GM21529 (cell line): ENCODE results near the gene AKT3.
"Not testable (repeated sequence)": the region's sequence is repeated elsewhere in the genome, so short reads cannot be mapped to it uniquely, and the experiment has no call there.

ENCODE experiments used
- ATAC-seq: cut with Tn5 transposase; IDR thresholded peaks from one replicate; pipeline ENCODE4 v1.9.1; 2021; ENCODE audit not compliant: unreplicated experiment

AKT3 gene

GRCh38 chr1:243712941-243713340, 137.1 kb downstream of the AKT3 start:
- no peak for ATAC-seq

DNA sequence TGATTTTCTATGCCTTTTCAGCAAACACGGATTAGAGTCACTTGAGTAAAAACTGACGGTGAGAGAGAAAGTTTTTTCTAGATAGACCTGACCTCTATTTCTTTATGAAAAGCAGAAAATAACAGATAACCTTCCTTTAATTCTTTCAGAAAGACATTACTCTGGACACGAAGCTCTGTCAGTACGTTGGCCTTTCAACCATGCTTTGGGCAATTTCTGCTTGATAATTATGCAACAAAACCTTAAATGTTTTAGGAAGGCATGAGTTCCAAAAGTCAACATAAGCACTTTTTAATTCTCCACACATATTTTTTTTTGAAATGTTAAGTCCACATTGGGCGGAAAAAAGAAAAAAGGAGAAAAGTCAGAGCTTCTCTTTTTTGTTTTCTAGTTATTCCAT, 137.8 kb downstream of the AKT3 start:
- no peak for ATAC-seq

DNA sequence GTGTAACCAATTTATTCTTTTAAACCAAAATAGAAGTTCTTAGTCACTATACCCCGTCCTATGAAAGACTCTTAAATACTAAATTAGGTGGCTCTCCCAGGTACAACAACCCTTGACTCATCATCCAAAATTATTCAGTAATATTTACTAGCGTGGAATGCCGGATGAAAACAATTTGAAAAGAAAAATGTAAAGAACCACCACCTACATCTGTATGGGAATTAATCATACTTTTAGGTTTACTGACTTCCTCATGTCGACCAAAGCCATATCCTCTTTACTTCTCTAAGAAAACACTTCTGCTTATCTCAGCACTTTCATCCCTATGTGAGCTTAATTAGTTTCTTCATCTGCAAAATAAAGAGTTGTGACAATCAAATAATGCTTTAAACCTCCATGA, 139.6 kb downstream of the AKT3 start:
- ATAC-seq, result no peak

DNA sequence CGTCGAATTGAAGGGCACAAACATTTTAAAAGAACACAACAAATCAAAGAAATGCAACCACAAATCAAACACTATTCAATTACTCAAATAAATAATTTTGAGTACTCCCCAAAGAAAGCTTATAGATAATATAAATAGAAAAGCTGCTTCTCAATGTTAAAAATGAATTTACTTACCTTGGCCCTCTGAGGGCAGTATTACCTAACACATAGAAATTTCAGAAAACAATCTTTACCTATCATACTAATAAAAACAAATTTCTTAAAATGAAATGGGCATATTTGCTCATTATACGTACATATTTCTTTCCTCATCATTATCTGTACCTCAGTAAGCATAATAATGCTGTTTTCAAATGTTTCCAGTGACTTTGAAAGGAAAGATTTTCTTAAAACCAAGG, 141.8 kb downstream of the AKT3 start:
- ATAC-seq, result no peak

DNA sequence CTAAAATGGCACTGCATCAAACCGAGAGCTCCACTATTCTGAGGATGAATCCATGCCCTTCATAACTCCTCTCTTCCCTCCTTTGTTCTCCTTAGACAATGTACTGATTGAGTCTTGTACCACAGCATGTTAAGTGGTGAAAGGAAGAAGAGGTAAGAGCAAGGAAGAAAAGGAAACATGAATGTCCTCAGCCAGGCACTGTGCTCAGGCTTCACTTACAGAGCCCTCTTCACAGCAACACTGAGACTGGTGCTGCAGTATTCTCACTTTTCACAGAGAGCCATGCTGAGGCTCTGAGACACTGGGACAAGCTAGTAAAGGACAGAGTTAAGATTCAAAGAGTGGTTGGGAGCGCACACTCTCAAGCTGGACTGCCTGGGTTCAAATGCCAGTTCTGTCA, 143.5 kb downstream of the AKT3 start:
- no peak for ATAC-seq

- ATAC-seq, result no peak
Observed at GRCh38 chr1:243705585-243705984, 144.5 kb downstream of the AKT3 start.

DNA sequence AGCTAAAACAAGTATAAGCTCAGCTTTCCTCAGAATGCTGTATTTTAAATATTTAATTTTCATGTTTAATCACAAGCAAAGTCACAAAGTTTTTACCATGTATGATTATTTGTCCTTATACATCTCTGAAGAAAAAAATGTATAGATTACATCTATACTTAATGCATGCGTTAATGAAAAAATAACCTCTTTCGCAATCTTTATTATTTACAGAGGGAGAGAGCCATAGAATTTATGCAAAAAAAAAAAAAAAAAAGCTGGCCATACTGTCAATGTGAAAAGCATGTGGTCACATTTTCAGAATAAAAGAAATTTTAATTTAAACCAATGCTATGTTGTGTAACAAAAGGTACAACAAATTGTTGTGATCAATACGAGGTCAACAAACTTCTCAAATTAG, 148.2 kb downstream of the AKT3 start:
- no peak for ATAC-seq

DNA sequence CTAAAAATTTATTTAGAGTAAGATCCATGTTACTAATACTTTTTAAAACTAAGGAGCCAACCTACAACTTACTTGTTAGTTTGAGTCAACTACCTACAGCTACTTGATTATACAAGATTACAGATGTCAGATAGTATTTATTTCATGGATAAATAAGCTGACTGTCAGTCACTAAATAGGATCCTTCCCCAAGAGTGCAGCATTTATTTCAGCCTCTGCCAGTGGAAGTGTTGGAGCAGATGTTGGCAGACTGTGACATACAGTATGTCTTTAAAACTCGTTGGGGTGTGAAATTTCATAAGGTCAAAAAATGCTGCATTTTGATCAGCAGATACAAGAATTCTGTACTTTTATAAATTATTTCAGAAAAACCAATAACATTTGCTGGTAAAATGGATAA, 156.2 kb downstream of the AKT3 start:
- no peak for ATAC-seq

DNA sequence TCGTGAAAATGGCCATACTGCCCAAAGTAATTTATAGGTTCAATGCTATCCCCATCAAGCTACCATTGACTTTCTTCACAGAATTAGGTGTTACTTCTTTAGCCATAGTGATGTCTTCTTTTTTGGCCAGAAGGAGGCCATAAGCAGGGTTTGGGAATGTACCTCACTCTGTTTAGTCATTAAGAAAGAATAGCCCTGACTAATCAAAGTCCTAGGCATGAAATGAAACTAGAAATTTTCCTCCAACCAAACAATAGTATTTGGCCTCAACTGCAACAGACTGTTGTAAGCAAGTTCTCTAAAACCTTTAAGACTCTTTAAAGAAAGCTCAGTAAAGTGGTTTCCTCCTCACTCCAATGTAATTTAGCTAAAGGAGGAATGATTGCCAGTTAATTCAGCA, 163.9 kb downstream of the AKT3 start:
- ATAC-seq, result no peak

DNA sequence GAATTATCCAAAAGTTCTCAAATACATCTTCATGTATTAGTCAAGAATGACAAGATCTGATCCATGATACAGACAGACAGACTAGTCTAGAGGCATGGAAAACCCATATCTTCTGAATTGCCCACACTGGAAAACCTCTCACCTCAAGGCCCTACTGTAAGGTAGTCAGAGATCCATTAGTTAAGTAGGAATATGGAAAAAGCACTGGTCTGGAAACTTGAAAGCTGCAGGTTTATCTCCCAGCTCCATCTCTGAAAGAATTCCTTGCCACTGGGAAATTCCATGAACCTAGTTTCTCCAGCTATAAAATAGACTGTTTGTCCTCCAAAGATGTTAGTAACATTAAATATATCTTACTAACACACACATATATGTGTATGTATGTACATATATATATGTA, 169.2 kb downstream of the AKT3 start:
- ATAC-seq, result no peak

GRCh38 chr1:243672539-243673074, 177.4 kb downstream of the AKT3 start:
- ATAC-seq, result no peak

- peak; percentile 81 for ATAC-seq
Observed at GRCh38 chr1:243667591-243667990, 182.5 kb downstream of the AKT3 start.

GRCh38 chr1:243667133-243667532, 182.9 kb downstream of the AKT3 start:
- ATAC-seq, result no peak

DNA sequence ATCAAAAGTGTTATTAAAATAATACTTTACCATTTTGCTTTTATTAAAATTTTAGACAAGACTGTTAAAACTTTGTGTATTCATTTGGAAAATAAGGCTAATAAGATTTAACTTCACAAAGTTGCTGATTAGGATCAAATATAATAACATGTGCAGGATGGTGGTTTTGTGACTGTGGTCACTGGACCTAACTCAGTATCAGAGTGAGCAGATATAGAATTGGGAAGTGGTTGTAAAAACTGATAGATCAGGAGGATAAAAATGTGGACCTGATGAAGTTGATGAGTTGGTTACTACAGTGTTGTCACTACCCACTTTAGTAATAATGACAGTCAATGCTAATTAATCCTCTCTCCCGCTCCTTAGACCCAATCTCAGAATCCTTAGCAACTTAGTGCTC, 186.4 kb downstream of the AKT3 start:
- ATAC-seq, result no peak

DNA sequence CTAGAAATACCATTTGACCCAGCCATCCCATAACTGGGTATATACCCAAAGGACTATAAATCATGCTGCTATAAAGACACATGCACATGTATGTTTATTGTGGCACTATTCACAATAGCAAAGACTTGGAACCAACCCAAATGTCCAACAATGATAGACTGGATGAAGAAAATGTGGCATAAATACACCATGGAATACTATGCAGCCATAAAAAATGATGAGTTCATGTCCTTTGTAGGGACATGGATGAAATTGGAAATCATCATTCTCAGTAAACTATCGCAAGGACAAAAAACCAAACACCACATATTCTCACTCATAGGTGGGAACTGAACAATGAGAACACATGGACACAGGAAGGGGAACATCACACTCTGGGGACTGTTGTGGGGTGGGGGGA, 187.9 kb downstream of the AKT3 start:
- not testable (repeated sequence) for ATAC-seq

- ATAC-seq, result no peak
Observed at GRCh38 chr1:243658594-243659105, 191.4 kb downstream of the AKT3 start.

GRCh38 chr1:243657793-243658192, 192.2 kb downstream of the AKT3 start:
- no peak for ATAC-seq

GRCh38 chr1:243649530-243649929, 200.5 kb downstream of the AKT3 start:
- not testable (repeated sequence) for ATAC-seq

GRCh38 chr1:243646841-243647240, 203.2 kb downstream of the AKT3 start:
- ATAC-seq, result no peak

DNA sequence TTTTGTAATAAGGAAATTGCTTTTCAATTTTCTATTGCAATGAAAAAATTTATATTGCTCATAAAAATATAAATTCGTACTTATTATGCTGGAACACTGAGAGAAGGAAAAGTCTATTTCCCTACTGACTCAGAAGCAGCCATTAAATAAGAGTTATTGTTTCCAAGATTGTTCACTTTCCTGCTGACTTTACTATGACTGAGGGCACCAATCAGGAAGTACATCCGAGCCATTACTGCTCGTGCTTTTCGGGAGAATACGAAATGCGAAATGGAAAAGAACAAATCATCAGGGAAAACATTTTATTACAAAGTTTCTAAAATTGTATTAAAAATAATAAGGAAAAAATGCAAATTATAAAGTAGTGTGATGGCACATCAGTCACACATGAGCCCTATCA, 204.8 kb downstream of the AKT3 start:
- no peak for ATAC-seq

DNA sequence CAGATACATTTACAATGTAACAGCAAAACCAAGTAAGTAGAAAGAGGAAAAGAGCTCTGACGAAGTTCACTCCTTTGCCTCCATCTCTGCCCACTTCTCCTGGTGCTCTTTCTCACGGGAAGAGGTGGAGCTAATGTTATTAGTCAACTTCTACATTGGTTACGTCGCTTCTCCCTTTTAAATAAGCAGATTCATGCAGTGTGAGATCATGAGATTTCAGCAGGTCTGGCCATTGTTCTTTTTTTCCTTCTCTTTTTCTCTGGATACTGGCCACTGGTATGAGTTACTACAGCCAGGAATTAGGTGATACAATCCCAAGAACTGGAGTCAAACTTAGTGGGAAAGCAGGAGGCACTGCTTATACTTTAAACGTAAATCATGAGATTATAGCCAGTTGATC, 207.1 kb downstream of the AKT3 start:
- no peak for ATAC-seq

- no peak for ATAC-seq
Observed at GRCh38 chr1:243639027-243639658, 210.9 kb downstream of the AKT3 start.

DNA sequence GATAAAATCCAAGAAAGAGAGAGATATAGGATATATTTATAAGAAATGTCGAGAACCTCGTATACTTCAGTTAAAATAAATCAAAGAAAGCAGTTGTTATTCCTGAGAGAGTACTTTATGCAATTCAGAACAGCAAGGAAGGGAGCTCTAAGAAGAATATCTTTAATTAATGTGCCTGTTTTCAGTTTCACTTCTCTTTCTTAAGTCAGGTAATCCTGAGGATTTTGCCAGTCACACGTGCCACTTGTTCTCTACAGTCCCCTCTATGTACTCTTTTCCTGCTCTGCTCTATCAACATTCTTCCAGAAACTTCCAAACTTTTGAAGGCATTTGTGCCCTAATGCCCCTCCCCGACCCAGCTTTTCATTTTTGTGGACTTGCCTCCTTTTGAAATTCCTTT, 211.9 kb downstream of the AKT3 start:
- peak; percentile 57 for ATAC-seq
